Hematopoietic multipotent progenitor cell treated with erythropoietin and hydrocortisone succinate and interleukin-3 and kit ligand, for 17 days (in vitro differentiated cells): Measurements from ENCODE around the gene SLC12A5.
A peak's percentile ranks its signal among the peaks of the same experiment; 100 is the strongest.

Source experiments
- DNase-seq: peaks from one replicate; pipeline ENCODE4 v3.0.0-alpha.2; 2015; ENCODE audit warnings: low spot score

The SLC12A5 gene

DNA sequence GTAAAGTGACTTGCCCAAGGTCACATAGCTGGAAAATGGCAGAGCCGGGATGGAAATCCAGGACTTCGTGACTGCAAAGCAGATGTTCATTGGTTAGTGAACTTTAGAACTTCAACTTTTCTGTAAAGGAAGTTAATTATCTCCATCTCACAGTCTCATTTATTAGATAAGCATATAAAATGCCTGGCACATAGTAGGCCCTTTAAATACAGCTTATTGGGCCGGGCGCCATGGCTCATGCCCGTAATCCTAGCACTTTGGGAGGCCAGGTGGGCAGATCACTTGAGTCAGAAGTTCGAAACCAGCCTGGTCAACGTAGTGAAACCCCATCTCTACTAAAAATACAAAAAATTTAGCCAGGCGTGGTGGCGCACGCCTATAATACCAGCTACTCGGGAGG is 22.1 kb upstream of the SLC12A5 start:
- no peak for DNase-seq

DNA sequence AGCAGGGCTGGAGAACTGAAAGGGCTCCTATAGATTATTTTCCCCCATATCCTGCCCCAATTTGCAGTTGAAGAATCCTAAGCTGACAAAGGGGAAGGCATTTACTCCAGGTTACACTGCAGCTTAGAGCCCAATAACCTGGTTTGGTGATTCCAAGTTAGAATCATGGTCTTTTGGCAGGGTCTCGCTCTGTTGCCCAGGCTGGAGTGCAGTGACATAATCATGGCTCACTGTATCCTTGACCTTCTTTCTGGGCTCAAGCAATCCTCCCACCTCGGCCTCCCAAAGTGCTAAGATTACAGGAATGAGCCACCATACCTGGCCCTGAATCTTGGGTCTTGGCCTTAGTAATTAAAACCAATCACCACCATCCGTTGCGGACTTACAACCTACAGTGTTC is 21.3 kb upstream of the SLC12A5 start:
- no peak for DNase-seq

DNA sequence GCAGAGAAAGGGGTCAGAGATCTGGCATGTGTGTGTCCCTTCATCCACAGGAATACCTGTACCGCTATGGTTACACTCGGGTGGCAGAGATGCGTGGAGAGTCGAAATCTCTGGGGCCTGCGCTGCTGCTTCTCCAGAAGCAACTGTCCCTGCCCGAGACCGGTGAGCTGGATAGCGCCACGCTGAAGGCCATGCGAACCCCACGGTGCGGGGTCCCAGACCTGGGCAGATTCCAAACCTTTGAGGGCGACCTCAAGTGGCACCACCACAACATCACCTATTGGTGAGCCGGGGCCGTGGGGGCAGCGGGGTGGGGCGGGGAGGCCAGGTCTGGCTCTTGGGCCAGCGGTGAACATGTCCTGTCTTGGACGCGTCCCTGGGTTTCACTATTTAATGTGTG is 19.2 kb upstream of the SLC12A5 start:
- DNase-seq = no peak

DNA sequence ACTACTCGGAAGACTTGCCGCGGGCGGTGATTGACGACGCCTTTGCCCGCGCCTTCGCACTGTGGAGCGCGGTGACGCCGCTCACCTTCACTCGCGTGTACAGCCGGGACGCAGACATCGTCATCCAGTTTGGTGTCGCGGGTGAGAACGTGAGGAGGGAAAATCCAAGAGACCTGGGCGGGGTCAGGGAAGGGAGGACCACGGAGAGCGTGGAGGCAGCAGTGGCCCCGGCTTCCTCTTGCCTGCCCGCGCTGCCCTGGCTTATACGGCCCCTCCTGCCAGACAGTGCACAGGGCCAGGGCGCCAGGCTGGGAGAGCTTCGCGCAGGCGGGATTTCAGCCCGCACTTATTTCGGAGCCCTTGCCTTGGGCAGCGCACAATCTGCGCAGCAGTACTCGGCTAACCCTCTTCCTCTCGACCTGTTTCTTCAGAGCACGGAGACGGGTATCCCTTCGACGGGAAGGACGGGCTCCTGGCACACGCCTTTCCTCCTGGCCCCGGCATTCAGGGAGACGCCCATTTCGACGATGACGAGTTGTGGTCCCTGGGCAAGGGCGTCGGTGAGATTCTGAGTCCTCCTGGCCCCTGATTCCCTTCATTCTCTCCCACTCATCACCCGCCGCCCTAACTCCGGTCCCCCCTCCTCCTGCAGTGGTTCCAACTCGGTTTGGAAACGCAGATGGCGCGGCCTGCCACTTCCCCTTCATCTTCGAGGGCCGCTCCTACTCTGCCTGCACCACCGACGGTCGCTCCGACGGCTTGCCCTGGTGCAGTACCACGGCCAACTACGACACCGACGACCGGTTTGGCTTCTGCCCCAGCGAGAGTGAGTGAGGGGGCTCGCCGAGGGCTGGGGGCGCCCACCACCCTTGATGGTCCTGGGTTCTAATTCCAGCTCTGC is 18.3 kb upstream of the SLC12A5 start:
- DNase-seq = no peak

DNA sequence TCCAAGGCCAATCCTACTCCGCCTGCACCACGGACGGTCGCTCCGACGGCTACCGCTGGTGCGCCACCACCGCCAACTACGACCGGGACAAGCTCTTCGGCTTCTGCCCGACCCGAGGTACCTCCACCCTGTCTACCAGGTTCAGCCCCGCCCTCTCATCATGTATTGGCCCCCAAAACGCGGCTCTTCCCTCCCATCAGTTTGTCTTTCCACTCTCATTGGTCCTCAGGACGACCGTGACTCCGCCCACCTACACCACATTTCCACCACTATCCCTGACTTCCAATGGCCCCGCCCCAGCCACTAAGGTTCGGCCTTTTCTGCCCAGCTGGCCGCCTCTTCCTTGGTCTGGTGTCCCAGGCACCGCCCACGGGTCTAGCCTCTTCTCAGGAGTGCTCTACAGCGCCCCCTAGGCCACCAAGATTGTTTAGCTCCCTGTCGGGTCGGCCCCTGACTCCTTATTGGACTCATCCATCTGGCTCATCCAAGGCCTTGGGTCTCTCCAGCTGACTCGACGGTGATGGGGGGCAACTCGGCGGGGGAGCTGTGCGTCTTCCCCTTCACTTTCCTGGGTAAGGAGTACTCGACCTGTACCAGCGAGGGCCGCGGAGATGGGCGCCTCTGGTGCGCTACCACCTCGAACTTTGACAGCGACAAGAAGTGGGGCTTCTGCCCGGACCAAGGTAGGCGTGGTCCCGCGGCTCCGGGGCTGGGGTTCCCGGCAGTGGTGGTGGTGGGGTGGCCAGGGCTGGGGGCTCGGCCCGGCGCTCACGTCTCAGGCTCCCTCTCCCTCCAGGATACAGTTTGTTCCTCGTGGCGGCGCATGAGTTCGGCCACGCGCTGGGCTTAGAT is 17.2 kb upstream of the SLC12A5 start:
- peak; percentile 69 for DNase-seq

DNA sequence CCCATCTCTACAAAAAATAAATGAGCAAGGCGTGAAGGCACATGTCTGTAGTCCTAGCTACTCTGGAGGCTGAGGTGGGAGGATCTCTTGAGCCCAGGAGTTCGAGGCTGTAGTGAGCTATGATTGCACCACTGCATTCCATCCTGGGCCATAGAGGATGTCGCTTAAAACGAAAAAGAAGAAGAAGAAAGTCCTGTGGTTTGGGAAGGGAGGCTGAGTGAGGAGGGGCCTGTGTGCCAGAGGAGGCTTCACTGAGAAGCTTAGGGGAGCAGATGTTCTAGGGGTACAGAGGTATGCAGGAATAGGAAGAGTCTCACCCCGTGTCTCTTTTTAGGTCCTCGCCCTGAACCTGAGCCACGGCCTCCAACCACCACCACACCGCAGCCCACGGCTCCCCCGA is 16.1 kb upstream of the SLC12A5 start:
- DNase-seq = no peak

DNA sequence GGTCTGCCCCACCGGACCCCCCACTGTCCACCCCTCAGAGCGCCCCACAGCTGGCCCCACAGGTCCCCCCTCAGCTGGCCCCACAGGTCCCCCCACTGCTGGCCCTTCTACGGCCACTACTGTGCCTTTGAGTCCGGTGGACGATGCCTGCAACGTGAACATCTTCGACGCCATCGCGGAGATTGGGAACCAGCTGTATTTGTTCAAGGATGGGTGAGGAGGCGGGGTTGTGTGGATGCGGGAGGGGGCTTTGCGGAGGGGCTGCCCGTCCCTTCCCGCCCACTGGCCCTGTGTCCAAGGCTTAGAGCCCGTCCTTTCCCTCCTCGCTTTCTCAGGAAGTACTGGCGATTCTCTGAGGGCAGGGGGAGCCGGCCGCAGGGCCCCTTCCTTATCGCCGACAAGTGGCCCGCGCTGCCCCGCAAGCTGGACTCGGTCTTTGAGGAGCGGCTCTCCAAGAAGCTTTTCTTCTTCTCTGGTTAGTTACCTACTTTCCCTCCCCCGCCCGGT is 15.6 kb upstream of the SLC12A5 start:
- no peak for DNase-seq

DNA sequence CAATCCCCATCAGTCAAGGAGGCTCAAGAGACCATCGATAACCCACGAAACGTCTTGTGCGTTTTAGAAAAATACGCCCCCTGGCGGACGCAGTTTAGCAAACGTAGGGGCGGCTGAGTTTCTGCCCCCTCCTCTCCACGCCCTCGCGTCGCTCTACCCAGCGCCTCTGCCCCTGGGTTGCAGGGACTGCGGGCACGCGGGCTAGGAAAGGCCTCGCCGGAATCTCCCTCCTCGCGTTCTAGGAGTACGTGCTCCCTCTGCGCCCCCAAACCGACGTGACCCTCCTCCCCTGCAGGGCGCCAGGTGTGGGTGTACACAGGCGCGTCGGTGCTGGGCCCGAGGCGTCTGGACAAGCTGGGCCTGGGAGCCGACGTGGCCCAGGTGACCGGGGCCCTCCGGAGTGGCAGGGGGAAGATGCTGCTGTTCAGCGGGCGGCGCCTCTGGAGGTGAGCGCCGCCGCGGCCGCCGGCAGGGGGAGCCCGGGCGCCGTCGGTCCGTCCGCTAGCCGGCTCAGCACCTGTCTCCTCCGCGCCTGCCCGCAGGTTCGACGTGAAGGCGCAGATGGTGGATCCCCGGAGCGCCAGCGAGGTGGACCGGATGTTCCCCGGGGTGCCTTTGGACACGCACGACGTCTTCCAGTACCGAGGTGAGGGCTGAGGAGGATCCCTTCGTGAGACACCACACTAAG is 15.0 kb upstream of the SLC12A5 start:
- peak; percentile 68 for DNase-seq

DNA sequence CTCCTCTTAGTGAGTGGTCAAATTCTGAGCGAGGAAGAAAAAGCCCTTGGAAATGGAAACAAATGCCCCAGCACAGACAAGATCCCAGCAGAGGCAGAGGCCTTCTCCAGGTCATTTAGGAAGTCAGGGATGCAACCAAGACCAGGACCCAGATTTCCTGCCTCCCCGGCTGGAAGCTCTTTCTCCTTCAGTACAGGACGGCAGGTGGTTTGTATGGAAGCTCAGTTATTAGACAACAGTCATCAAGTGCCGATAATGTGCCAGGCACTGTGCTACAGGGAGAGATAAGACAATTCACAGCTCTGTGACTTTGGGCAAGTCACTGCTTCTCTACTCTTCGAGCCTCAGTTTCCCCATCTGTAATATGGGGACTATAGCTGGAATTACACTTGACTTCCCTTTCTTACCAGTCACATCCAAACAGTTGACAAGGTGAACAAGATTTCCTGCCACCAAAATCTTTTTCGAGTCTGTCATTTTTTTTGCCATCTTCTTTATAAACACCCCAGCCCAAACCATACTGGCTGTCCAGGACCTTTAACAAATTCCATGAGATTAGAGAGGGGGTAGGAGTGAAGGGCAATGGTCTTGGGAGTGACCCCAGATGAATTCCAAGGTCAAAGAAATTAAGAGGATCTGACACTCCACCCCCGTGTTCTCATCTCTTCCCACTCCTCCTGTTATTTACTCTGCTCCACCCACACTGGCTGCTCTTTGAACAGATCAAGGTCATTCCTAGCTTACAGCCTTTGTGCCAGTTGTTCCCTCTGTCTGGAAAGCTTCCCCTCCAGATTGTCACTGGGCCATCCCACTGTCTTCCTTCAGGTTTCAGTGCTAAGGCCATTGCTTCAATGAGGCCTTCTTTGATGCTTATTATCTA is 14.3 kb upstream of the SLC12A5 start:
- DNase-seq = no peak

DNA sequence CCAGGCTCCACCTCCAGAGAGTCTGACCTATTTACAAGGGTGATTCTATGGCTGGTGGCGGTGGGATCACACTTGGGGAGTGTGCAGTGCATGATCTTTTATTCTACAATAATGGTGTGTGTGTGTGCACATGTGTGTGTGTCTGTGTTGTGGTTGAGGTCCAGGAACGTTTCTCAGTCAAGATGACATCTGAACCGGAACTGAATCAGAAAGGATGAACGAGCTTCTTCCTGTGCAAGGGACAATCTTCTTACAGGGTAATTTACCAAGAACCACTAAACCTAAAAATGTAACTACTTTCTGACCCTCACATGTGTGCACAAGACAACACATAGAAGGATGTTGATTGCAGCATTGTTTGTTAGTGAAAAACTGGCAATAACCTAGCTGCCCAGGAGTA is 11.7 kb upstream of the SLC12A5 start:
- DNase-seq = no peak

DNA sequence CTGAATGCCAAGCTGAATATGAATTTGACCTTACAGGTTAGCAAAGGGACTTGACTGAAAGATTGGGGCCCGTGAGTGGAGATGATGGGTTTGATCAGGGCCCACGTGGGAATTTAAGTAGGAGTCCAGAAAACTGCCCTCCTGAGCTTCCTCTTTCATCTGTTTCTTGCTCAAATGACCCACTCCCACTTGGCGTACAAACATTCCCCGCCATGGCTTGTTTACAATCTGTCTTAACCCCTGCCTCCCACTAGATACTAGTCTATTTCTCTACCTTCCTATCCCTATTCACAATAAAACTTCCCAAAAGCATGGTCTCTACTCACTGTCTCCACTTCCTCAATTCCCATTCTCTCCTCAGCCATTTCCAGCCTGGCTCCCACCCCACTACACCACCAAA is 10.9 kb upstream of the SLC12A5 start:
- DNase-seq = no peak

DNA sequence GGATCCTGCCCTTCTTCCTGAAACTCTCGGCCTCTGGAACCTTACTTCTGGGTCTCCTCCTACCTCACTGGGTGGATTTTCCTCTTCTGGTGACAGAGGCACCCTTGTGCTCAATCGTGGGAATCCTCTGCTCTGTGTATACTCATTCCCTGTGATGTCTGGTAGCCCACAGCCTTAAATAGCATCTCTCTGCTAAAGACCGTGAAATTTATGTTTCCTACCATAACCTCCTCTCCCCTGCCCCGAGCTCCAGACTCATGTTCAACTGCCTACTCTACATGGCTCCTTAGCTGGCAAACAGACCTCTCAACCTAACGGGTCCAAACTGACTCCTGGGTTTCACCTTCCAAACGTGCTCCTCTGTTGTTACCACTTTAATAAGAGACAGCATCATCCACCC is 10.4 kb upstream of the SLC12A5 start:
- no peak for DNase-seq

DNA sequence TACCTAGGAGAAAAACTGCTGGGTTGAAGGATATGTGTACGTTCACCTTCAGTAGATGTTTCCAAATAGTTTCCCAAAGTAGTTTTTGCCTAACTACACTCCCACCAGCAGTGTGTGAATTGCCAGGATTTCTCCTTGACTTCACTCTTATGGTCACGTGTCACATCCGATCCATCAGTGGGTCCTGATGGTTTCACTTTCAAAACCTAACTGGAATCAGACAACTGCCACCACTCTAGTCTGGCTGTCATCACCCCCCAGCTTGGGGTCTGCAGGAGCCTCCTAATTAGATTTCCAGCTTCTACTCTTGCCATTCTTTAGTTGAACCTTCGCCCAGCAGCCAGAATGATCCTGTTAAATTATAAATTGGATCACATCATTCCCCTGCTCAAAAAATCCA is 8.5 kb upstream of the SLC12A5 start:
- DNase-seq = no peak

DNA sequence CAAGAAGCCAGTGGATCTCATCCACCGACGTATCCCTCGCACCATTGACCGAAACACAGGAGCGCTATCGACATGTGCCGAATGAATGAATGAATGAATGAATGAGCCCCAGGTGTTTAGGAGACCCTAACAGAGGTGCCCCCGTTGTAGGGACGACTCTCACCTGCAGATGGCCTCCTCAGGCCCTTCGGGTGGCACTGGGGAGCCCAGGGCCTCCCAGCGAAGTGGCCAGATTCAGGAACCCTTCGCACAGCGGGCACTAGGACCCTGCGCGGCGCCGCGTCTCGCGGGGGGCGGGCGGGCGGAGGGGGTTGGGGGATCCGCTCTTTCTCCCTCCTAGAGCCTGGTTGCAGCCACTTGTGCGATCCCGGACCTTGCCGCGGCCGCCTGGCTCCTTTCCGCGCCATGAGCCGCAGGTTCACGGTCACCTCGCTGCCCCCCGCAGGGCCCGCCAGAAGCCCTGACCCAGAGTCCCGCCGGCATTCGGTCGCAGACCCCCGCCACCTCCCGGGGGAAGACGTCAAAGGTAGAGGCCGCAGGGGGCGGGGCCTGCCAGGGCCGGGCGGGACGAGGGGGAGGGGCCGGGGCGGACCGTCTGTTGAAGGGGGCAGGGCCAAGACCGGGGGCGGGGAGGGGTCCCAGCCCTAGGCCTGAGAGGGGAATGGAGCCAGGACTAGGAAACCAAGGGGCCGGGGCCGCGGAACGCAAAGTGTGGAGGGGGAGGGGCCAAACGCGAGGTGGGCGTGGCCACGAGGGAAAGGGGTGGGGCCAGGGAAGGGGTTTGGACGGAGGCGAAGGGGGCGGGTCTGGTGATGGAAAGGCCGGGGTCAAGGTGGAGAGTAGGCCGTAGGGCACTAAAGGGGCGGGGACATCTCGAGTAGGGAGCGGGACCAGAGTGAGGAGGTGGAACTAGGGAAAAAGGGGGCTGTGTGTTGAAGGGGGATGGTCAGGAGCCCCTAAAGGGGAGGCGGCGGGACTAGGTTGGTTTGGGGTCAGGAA is 7.4 kb upstream of the SLC12A5 start:
- DNase-seq = peak; percentile 13

DNA sequence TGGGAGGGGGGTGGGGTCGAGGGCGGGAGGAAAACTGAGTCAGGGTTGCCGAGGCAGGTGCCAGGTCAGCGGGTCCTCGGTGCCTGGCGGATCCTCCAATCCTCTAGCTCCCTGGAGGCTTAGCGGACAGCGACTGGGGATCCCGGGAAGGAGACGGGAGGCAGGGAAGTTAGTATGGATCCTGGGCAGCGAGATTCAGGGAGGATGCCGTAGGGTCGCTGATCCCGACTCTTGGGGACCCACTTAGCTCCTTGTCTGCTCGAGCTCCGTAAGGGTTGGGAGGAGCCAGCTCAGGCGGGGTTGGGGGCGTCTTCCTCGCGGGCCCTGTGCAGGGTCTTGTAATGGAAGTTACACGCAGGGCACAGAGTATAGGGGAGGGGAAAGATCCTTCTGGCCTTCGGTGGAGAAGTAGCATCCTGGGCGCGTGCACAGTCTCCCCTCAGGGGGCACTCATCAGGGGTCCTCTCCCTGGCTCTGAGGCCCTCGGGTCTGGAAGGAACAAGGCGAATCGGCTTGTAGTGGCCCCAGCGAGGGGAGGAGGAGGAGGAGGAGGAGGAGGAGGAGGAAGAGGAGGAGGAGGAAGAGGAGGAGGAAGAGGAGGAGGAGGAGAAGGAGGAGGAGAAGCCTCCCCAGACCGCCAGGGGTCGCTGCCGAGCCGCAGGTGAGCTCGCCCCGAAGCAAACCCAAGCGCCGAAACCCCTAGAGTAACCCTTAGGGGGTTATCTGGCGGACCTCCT is 6.4 kb upstream of the SLC12A5 start:
- DNase-seq = peak; percentile 81

DNA sequence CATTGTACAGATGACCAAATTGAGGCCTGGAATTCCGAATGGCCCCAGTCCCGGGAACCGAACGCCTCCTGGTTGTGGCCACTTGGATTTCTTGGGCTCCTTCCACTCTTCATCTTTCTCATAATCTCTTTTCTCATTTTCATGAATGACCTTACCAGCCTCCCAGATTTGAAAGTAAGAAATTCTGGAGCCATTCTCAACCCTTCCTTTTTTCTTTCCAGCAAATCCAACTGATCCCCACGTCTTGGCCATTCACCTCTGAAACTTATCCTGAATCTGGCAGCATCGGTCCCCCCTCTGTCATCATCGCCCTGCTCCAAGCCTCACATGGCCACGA is 5.9 kb upstream of the SLC12A5 start:
- no peak for DNase-seq

DNA sequence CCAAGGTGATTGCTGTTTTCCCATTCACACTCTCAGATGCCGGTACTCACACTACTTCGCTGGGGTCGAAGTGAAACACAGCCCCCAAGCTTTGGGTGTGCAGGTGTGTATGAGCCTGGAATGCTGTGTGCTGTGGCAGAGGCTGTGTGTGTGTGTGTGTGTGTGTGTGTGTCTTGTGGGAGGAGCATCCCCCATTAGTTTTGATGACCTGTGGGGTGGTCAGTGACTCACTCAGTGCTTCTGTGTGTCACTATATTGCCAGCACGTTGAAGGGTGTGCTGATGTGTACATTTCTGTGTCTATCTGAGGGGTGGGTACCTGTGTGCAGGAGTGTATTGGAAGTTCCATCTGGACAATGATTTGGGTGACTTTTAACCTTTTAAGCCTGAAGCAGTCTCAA is 5.0 kb upstream of the SLC12A5 start:
- no peak for DNase-seq

DNA sequence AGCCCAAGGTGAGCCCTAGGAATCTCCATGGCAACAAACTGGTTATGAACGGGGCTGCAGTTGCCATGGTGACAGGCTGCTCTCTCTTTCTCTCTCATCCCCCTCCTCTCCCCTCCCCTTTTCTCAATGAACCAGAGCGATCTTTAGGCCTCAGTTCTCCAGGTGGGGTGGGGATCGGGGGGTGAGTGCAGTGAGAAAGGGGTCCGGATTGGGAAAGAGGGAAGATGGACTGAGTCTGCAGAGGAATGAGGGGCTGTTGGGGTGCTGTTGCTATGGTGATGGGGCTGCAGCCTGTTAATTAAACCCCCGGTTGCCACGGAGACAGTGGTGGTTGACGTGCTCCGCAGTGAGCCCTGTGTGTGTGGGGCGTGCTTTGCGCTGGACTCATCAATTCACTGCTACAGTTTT is 3.6 kb upstream of the SLC12A5 start:
- DNase-seq = no peak

DNA sequence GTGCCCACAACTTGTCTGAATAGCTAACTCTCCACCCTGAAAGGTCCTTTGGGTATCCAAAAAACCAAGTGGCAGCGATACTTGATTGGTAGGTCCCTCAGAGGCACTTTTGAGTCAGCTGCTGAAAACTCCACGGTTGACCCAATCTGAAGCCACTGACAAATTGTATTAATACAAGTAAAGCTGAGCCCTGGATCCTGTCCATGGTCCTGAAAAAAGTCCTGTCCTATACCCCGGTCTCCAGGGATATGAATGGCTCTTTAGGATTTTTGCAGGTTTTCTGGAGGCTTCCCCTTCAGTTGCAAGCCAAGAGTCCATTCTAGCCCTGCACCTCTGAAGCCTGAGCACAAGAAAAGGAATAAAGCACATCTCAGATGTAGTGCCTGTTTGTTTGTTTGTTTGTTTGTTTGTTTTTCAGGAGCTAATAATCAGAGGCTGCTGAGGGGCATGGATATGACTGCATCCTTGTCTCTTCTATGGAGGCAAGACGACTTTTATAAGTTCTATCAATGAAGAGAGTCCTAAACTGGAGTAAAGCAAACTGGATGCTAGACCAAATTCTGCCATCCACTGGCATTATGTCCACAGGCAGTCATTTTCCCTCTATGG is 1.7 kb upstream of the SLC12A5 start:
- DNase-seq = no peak
